Naive thymus-derived CD4-positive, alpha-beta T cell (primary cell): Measurements from ENCODE around the gene PDCL2. TPM values are rescaled to one million over a fixed set of nuclear protein-coding genes. Genes with fewer than 3 reads are reported as not detected.
"Not testable (repeated sequence)": the region's sequence is repeated elsewhere in the genome, so short reads cannot be mapped to it uniquely, and the experiment has no call there.

ENCODE experiments used
- ATAC-seq: fragments of 150-1000 bp; cut with Tn5 transposase; 2 replicates; pipeline ENCODE4 v1.10.0; 2021; ENCODE audit warnings: mild to moderate bottlenecking, moderate library complexity
- CTCF ChIA-PET: fragments of 350-600 bp; sonication (Branson Sonifier 250); formaldehyde crosslinking; loops from one replicate; lab custom pipeline; 2021; ENCODE audit warnings: antibody characterized with exemption; lab: Charles Lee
- POLR2A ChIA-PET: fragments of 350-600 bp; sonication (Branson Sonifier 250); formaldehyde crosslinking; loops from one replicate; lab custom pipeline; 2021; ENCODE audit warnings: antibody characterized with exemption, inconsistent platforms; lab: Charles Lee
- DNase-seq, 9 donors: peaks; one replicate each; pipeline versions ENCODE4 v3.0.0 to v3.0.0-alpha.2; 2020 to 2022; ENCODE audit warnings: mixed read lengths in 1 of 9
- H3K27ac ChIP-seq: one replicate; pipeline ENCODE4 v1.7.0; 2013; ENCODE audit warnings: mild to moderate bottlenecking, low read depth, low read length, moderate library complexity
- H3K27me3 ChIP-seq, 2 donors: one replicate each; pipeline ENCODE4 v1.7.0; 2013; ENCODE audit warnings: low read length in 2 of 2, mild to moderate bottlenecking in 2 of 2, moderate library complexity in 2 of 2; ENCODE audit not compliant: control insufficient read depth in 2 of 2, insufficient read depth in 2 of 2
- H3K36me3 ChIP-seq, 3 experiments: 1 replicate in 2 of 3; 2 replicates in 1 of 3; pipeline ENCODE4 v1.7.0; 2013; ENCODE audit warnings: low read length in 3 of 3, mild to moderate bottlenecking in 3 of 3, moderate library complexity in 1 of 3; ENCODE audit not compliant: insufficient read depth in 3 of 3, control insufficient read depth in 2 of 3
- H3K4me1 ChIP-seq, 2 donors: one replicate each; pipeline ENCODE4 v1.7.0; 2013; ENCODE audit warnings: low read length in 2 of 2, mild to moderate bottlenecking in 2 of 2, moderate library complexity in 1 of 2; ENCODE audit not compliant: control insufficient read depth in 2 of 2, insufficient read depth in 2 of 2
- H3K4me3 ChIP-seq: 2 replicates; pipeline ENCODE4 v1.7.0; 2013; ENCODE audit warnings: mild to moderate bottlenecking, low read length
- H3K9me3 ChIP-seq, 3 experiments: 1 replicate in 2 of 3; 2 replicates in 1 of 3; pipeline ENCODE4 v1.7.0; 2013; ENCODE audit warnings: low read length in 3 of 3; ENCODE audit not compliant: control insufficient read depth in 2 of 3
- H3K27ac Mint-ChIP-seq, 9 donors: one replicate each; pipeline ENCODE4 v1.8.0; 2020 to 2022; ENCODE audit warnings: mixed read lengths in 9 of 9, mild to moderate bottlenecking in 8 of 9, moderate library complexity in 5 of 9, inconsistent platforms in 2 of 9
- H3K27me3 Mint-ChIP-seq, 5 donors: one replicate each; pipeline ENCODE4 v1.8.0; 2021 to 2022; ENCODE audit warnings: mixed read lengths in 5 of 5, mild to moderate bottlenecking in 1 of 5
- H3K36me3 Mint-ChIP-seq, 5 donors: one replicate each; pipeline ENCODE4 v1.8.0; 2020 to 2022; ENCODE audit warnings: mixed read lengths in 5 of 5, mild to moderate bottlenecking in 3 of 5, inconsistent platforms in 1 of 5
- H3K4me1 Mint-ChIP-seq, 7 donors: one replicate each; pipeline ENCODE4 v1.8.0; 2020 to 2022; ENCODE audit warnings: mixed read lengths in 7 of 7, mild to moderate bottlenecking in 3 of 7, inconsistent platforms in 1 of 7
- H3K4me3 Mint-ChIP-seq, 10 donors: one replicate each; pipeline ENCODE4 v1.8.0; 2020 to 2022; ENCODE audit warnings: mild to moderate bottlenecking in 10 of 10, mixed read lengths in 10 of 10, moderate library complexity in 6 of 10, inconsistent platforms in 2 of 10
- H3K9me3 Mint-ChIP-seq, 11 donors: one replicate each; pipeline ENCODE4 v1.8.0; 2020 to 2022; ENCODE audit warnings: mixed read lengths in 11 of 11, mild to moderate bottlenecking in 4 of 11, inconsistent platforms in 1 of 11, moderate library complexity in 1 of 11
- intact Hi-C, 2 donors: fragments of 100-400 bp; cut with micrococcal nuclease; formaldehyde crosslinking; loops; one replicate each; pipeline ENCODE4 v1.15.1; 2023
- polyA plus RNA-seq, 2 donors: library from polyadenylated mRNA; unstranded; fragments of 300-500 nt; fragmentation: Illumina TruSeq; gene quantifications; one replicate each; pipeline ENCODE4 v1.2.3, GENCODE V29; 2021
- total RNA-seq, 6 experiments: library from RNA in 5 of 6; stranded (reverse) in 5 of 6; gene quantifications; 1 replicate in 5 of 6; 2 replicates in 1 of 6; pipeline ENCODE4 v1.2.3 and lab custom pipeline; 2021 to 2026

The PDCL2 gene
- total and polyA plus RNA-seq, 7 experiments from 2014 or later, result not detected

DNA sequence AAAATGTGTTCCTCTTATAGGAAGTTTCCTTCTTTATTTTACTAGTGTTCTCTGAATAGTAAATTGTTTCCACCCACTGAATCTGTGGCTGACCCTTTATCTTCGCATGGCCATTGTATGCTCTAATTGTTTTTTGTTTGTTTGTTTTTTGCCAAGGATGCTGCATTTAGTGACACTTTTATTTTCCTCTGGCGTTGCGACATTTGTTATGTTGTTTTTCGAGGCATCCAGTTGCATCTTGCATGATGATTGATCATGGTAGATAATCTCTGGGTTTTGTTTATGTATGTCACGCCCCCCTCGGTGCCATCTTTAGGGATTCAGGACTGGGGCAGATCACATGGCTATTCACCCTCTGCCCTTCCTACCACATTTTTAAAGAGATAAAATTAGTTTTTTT lies 41.9 kb upstream of the PDCL2 start:
- ChIA-PET POLR2A (no interaction called here), CTCF (no interaction called here)
- H3K9me3 Mint-ChIP-seq, result no peaks in the 10 kb centered on the region
- Histone ChIP-seq H3K4me3 (no peak overlapping the region), H3K9me3 (no peaks in the 10 kb centered on the region), H3K36me3 (no peaks in the 10 kb centered on the region), H3K27me3 (peaks cover 0 to 5% of the 10 kb centered on the region in 2 donors), H3K4me1 (no peaks in the 10 kb centered on the region), H3K27ac (no peak overlapping the region)
- ATAC-seq, result no peak
- intact Hi-C loops, result no loop called here
- peaks cover 12 to 22% (median 19%) of the 10 kb centered on the region in 7 donors for H3K4me1 Mint-ChIP-seq
- no peak overlapping the region for H3K4me3 Mint-ChIP-seq
- no peak for DNase-seq
- no peak overlapping the region for H3K27ac Mint-ChIP-seq
- H3K36me3 Mint-ChIP-seq, result no peaks in the 10 kb centered on the region
- peaks cover 70 to 80% (median 74%) of the 10 kb centered on the region in 5 donors for H3K27me3 Mint-ChIP-seq

DNA sequence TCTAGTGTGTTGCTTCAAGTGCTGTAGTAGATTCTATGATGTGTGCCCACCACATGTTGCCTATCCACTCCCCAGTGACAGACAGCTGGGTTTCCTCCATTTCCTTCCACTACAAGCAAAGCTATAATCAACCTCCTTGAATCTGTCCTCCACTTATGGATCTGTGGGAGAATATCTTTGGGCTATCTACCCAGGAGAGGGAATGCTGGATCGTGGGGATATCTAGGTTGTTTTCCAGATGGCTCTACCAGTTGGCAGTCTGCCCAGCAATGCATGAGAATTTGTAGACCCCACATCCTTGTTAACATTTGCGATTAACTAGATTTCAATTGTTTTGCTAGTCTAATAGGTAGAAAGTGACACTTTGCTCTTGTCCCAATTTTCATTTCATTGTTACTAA lies 33.8 kb upstream of the PDCL2 start:
- Histone ChIP-seq H3K9me3 (no peaks in the 10 kb centered on the region), H3K4me3 (no peak overlapping the region), H3K4me1 (no peaks in the 10 kb centered on the region), H3K27me3 (no peaks in the 10 kb centered on the region), H3K27ac (no peak overlapping the region), H3K36me3 (no peaks in the 10 kb centered on the region)
- no peaks in the 10 kb centered on the region for H3K4me1 Mint-ChIP-seq
- H3K4me3 Mint-ChIP-seq, result no peak overlapping the region
- intact Hi-C loops, result no loop called here
- peaks cover 0 to 3% (median 0%) of the 10 kb centered on the region in 11 donors for H3K9me3 Mint-ChIP-seq
- no peaks in the 10 kb centered on the region for H3K36me3 Mint-ChIP-seq
- ATAC-seq (no peak), DNase-seq (no peak)
- H3K27ac Mint-ChIP-seq, result no peak overlapping the region
- H3K27me3 Mint-ChIP-seq, result peaks cover 6 to 23% (median 16%) of the 10 kb centered on the region in 5 donors
- POLR2A ChIA-PET, result no interaction called here
- CTCF ChIA-PET, result no interaction called here

DNA sequence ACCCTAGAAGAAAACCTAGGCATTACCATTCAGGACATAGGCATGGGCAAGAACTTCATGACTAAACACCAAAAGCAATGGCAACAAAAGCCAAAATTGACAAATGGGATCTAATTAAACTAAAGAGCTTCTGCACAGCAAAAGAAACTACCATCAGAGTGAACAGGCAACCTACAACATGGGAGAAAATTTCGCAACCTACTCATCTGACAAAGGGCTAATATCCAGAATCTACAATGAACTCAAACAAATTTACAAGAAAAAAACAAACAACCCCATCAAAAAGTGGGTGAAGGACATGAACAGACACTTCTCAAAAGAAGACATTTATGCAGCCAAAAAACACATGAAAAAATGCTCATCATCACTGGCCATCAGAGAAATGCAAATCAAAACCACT lies 32.0 kb upstream of the PDCL2 start:
- POLR2A ChIA-PET, H3K27ac Mint-ChIP-seq, H3K9me3 ChIP-seq, H3K4me3 Mint-ChIP-seq, H3K4me3 ChIP-seq, H3K36me3 Mint-ChIP-seq, H3K27ac ChIP-seq, DNase-seq, H3K36me3 ChIP-seq, intact Hi-C loops, H3K4me1 Mint-ChIP-seq, CTCF ChIA-PET, H3K27me3 ChIP-seq, ATAC-seq, H3K4me1 ChIP-seq, H3K9me3 Mint-ChIP-seq: not testable (repeated sequence)
- peaks cover 0 to 10% (median 0%) of the 10 kb centered on the region in 5 donors for H3K27me3 Mint-ChIP-seq

DNA sequence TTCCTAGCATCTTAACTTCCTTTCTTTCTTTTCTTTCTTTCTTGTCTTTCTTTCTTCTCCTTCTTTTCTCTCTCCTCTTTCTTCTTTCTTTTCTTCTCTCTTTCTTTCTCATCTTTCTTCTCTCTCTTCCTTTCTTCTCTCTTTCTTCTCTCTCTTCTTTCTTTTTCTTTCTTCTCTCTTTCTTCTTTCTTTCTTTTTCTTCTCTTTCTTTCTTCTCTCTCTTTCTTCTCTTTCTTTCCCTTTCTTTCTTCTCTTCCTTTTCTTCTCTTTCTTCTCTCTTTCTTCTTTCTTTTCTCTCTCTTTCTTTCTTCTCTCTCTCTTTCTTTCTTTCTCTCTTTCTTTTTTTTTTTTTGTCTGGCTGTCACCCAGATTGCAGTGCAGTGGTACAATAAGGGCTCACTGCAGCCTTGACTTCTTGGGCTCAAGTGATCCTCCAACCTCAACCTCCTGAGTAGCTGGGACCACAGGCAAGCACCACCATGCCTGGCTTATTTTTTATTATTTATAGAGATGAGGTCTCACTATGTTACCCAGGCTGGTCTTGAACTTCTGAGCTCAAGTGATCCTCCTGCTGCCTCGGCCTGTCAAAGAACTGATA lies 26.6 kb upstream of the PDCL2 start:
- DNase-seq (no peak), ATAC-seq (no peak)
- intact Hi-C loops, result no loop called here
- peaks cover 0 to 2% (median 0%) of the 10 kb centered on the region in 11 donors for H3K9me3 Mint-ChIP-seq
- H3K4me1 Mint-ChIP-seq, result peaks cover 0 to 8% (median 0%) of the 10 kb centered on the region in 7 donors
- no peaks in the 10 kb centered on the region for H3K9me3 ChIP-seq
- POLR2A ChIA-PET, result no interaction called here
- H3K27ac ChIP-seq, result no peak overlapping the region
- no peaks in the 10 kb centered on the region for H3K36me3 ChIP-seq
- no peaks in the 10 kb centered on the region for H3K4me1 ChIP-seq
- H3K27ac Mint-ChIP-seq, result peak overlapping the region in 1 of 9 donors; percentile 26
- peak overlapping the region in 1 of 10 donors; percentile 58 for H3K4me3 Mint-ChIP-seq
- no peak overlapping the region for H3K4me3 ChIP-seq
- CTCF ChIA-PET, result no interaction called here
- peaks cover 8 to 19% (median 10%) of the 10 kb centered on the region in 5 donors for H3K27me3 Mint-ChIP-seq
- peaks cover 0 to 1% (median 0%) of the 10 kb centered on the region in 5 donors for H3K36me3 Mint-ChIP-seq
- no peaks in the 10 kb centered on the region for H3K27me3 ChIP-seq

DNA sequence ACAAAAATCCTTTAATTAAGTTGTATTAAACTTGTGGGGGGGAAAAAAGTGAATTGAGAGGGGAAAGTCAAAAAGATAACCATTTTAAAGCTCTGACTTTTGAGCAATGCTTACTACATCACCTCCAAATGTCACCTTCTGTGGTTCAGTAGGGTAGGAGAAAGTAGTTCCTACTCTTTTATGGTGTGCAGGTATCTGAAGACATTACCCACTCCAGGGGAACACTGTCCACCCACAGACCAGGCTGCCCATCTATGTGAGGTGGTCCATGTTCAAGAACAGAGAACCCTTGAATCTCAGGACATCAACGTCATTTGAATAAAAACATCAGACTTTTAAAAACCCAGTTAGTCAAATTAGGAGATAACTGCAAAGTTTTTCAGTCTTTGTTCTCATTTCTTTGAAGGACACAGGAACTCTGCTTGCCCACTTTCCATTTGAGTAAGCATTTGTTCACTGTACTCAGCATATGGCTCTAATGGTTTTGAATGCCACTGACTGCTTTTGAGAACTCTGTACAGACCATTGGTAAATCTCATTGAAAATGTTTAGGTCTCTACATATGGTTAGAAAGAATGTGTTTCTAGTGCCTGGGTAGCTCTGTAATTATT lies 25.6 kb upstream of the PDCL2 start:
- DNase-seq (no peak), ATAC-seq (no peak)
- Histone ChIP-seq H3K4me1 (no peaks in the 10 kb centered on the region), H3K27me3 (no peaks in the 10 kb centered on the region), H3K9me3 (no peaks in the 10 kb centered on the region), H3K36me3 (no peaks in the 10 kb centered on the region), H3K4me3 (no peak overlapping the region), H3K27ac (no peak overlapping the region)
- Mint-ChIP-seq H3K4me3 (no peak overlapping the region), H3K27ac (no peak overlapping the region), H3K4me1 (peaks cover 0 to 8% (median 0%) of the 10 kb centered on the region in 7 donors), H3K9me3 (peaks cover 0 to 2% (median 0%) of the 10 kb centered on the region in 11 donors), H3K27me3 (peaks cover 8 to 19% (median 10%) of the 10 kb centered on the region in 5 donors), H3K36me3 (peaks cover 0 to 1% (median 0%) of the 10 kb centered on the region in 5 donors)
- intact Hi-C loops, result no loop called here
- CTCF ChIA-PET, result no interaction called here
- POLR2A ChIA-PET, result no interaction called here

DNA sequence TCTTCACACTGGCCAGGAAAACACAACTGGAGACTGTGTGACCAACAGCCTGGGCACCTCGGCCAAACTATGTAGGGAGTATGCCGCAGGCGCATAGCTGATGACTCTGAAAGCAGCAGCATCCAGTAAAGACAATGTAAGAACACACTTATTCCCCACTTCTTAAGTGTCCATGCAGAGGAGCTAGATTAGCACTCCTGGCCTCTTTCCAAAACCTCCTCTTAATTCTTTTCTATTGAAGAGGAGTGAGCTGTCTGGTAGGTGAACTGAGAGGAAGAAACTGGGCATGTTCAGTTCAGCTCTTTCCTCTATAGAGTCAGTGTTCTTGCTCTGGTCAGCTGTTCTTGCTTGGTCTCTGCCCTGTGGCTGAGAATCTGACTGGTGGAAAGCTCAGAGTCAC lies 23.0 kb upstream of the PDCL2 start:
- CTCF ChIA-PET, result no interaction called here

DNA sequence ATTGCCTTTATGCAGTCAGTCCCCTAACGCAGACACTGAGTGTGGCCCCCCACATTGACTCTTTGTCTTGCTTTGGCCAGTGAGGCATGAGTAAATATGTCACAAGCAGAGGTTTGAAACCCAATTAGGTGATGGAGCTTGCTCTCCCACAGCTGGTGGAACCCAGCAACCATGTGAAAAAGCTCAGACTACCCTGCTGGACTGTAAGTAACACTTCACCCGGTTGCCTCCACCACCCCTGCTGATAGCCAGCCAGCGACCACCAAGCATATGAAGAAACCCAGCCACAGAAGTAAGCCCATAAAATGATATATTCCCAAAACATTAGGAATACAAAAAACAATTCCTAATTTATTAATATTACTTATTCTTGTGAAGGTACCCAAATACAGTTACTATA lies 21.6 kb upstream of the PDCL2 start:
- no peak for ATAC-seq
- Mint-ChIP-seq H3K9me3 (peaks cover 0 to 2% (median 0%) of the 10 kb centered on the region in 11 donors), H3K4me1 (peaks cover 0 to 6% (median 0%) of the 10 kb centered on the region in 7 donors), H3K36me3 (peaks cover 0 to 1% (median 0%) of the 10 kb centered on the region in 5 donors), H3K27ac (no peak overlapping the region), H3K27me3 (peaks cover 4 to 19% (median 10%) of the 10 kb centered on the region in 5 donors), H3K4me3 (no peak overlapping the region)
- H3K36me3 ChIP-seq, result no peaks in the 10 kb centered on the region
- intact Hi-C loops, result no loop called here
- H3K27me3 ChIP-seq, result no peaks in the 10 kb centered on the region
- DNase-seq, result no peak
- H3K4me3 ChIP-seq, result no peak overlapping the region
- ChIA-PET CTCF (no interaction called here), POLR2A (no interaction called here)
- H3K27ac ChIP-seq, result no peak overlapping the region
- no peaks in the 10 kb centered on the region for H3K4me1 ChIP-seq
- H3K9me3 ChIP-seq, result no peaks in the 10 kb centered on the region

More for the DNA sequence above, 23.0 kb upstream of the PDCL2 start:
- Mint-ChIP-seq H3K36me3 (peaks cover 0 to 1% (median 0%) of the 10 kb centered on the region in 5 donors), H3K27ac (no peak overlapping the region), H3K9me3 (peaks cover 0 to 2% (median 0%) of the 10 kb centered on the region in 11 donors), H3K27me3 (peaks cover 8 to 19% (median 10%) of the 10 kb centered on the region in 5 donors), H3K4me3 (no peak overlapping the region), H3K4me1 (peaks cover 0 to 8% (median 0%) of the 10 kb centered on the region in 7 donors)
- H3K36me3 ChIP-seq, result no peaks in the 10 kb centered on the region
- no peaks in the 10 kb centered on the region for H3K27me3 ChIP-seq
- no peak overlapping the region for H3K27ac ChIP-seq
- POLR2A ChIA-PET, result no interaction called here
- H3K9me3 ChIP-seq, result no peaks in the 10 kb centered on the region
- intact Hi-C loops, result no loop called here
- DNase-seq, result no peak
- ATAC-seq, result no peak
- H3K4me3 ChIP-seq, result no peak overlapping the region
- H3K4me1 ChIP-seq, result no peaks in the 10 kb centered on the region
